ENCODE data around the gene ST6GALNAC3.

Gene ST6GALNAC3

DNA sequence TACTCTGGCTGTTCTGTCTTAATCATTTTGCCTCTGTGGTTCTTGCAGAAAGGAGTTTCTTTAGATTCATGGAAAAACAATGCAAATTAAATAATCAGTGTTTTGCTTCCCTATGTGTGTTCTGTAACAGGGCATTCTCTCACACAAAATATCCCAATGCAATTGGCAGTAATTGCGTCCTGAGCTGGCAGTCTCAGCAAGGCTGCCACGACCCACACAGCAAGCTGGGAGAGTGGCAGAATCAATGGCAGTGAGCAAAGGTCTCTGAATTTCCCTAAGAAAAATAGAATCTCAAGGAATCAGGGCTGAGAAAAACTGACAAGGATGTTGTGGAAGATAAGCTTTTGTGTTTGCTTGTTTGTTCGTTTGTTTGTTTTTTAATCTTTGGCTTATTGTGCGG lies 594.6 kb downstream of the ST6GALNAC3 start:
- DNase-seq, result no peak

DNA sequence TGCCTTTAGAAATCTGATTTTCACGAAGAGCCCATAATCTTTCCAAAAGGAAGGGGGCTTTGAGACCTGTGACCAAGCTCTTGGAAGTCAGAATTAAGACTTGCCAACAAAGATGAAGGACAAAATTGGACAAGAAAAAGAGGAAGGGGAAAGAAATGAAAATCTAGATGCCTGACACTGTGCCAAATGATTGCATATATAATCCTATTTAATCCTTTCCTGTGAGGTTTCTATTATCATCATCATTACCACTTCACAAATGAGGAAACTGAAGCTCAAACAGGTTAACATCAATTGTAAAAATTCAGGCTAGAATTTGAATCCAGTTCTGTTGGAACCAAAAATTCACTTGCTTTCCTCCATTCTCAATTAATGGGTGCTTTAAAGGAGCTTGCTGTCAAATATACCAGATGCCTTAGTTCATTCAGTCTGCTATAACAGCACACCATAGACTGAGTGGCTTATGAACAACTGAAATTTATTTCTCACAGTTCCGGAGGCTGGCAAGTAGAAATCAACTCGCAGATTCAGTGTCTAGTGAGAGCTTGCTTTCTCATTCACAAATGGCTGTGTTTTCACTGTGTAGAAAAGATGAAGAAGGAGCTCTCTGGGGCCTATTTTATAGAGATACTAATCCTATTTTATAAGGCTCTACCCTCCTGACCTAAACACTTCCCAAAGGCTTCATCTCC lies 595.2 kb downstream of the ST6GALNAC3 start:
- DNase-seq, result no peak

GRCh38 chr1:76674689-76675210 lies 600.2 kb downstream of the ST6GALNAC3 start:
- DNase-seq, result no peak

DNA sequence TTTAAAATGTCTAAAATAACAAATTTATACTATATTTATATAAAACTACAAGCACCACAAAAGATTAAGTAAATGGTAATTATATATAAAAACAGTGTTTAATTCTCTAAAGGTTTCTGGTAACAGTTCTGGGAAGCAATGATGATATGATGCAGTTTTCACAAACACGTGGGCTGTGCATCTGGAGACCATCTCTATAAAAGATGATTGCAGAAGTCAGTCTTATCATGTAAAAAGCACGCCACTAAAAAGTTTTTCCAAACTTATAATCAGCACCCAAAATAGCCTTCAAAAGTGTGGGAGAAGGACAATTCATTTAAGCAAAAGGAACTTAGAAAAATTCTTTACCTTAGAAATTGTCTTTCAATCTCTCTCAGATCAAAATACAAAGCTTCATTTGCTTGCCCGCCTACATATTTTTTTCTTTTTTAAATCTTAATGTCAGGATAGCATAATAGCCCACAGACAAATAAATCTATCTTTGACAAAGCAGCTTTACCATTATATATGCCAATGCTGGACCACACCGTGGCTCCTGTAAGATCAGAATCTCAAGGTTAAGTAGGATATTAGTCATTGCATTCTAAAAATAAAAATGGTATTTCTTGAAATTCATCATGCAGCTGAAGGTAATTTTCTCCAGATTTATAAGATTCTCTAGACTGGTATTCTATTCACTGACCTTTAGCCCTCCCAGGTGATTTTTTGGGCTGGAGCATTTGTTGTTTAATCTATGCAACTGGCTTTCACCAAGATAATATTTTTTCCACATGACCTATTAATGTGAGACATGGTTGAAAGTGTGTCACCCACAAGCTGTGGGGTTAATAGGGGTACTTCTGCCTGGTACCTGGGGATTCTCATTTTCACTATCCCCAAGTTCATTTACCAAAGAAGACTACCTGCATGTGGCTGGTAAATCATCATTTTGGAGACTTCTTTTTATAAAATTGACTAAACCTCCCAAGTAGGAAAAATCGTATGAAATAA lies 603.2 kb downstream of the ST6GALNAC3 start:
- no peak for DNase-seq

DNA sequence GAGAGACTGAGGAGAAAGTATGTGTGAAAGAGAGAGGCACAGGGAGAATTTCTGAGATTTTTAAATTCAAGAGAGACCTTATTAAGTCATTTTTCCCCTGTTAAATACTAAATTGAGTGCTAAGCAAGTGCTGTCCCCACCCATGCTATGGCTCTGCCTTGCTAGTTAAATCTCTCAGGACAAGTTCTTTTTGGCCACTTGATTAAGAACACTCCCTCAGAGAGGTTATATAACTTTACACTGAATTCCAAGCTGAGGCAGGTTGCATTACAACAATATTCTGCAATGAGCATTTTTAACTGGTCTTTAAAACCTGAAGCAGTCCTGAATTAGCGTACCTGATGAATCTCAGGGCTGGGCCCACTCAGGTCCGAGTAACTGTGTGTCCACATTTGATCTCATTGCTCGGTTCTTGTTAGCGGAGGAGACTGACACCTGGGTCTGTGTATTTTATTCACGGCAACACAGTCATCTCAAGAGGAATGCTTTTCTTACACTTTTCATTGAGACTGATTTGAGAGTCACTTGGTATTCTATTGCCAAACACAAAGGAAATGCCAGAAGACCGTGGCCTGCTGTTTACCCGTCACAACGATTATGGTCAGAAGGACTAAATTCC lies 605.1 kb downstream of the ST6GALNAC3 start:
- no peak for DNase-seq

GRCh38 chr1:76680651-76681050 lies 606.1 kb downstream of the ST6GALNAC3 start:
- no peak for DNase-seq

DNA sequence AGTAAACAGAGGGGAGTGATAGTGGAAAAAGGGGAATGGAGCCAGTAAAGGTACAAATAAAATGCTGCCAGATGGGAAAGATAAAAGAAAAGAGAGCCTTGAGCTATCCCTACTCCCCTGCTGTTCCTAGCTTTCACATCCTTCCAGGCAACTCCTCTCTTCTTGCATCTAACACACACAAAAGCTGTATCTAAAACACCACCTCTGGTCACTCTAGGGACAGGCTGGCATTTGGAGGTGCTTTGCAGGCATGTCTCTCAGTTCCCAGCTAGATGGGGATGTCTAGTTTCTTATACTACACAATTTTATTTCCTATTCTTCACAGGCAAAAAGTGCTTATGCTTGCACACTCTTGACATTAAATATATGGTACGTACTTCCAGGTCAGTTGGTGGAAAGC lies 607.6 kb downstream of the ST6GALNAC3 start:
- no peak for DNase-seq

Measured in stimulated activated CD4-positive, alpha-beta T cell treated with anti-CD3 and anti-CD28 coated beads, Interleukin-4, amount 100 ng/mL, for 24 hours (primary cell).